Calu3 (cell line): Measurements from ENCODE around the gene ATP1B3. TPM values are rescaled to one million over a fixed set of nuclear protein-coding genes. Genes with fewer than 3 reads are reported as not detected.
"Not testable (repeated sequence)": the region's sequence is repeated elsewhere in the genome, so short reads cannot be mapped to it uniquely, and the experiment has no call there.

Experiments
- BruUV-seq: library from RNA; stranded (reverse); fragments of 400-500 nt; replicated peaks from 2 replicates; lab custom pipeline; 2021; lab: Mats Ljungman, UMichigan
- CTCF ChIA-PET: fragments of 300-600 bp; sonication (Branson Sonifier 250); formaldehyde crosslinking; loops from one replicate; lab custom pipeline; 2022; ENCODE audit warnings: antibody characterized with exemption; lab: Charles Lee
- DNase-seq: peaks from one replicate; pipeline ENCODE4 v3.0.0; 2022
- H3K27ac Mint-ChIP-seq: one replicate; pipeline ENCODE4 v1.8.0; 2022; ENCODE audit warnings: mixed read lengths; ENCODE audit not compliant: unreplicated experiment
- H3K27me3 Mint-ChIP-seq: one replicate; pipeline ENCODE4 v1.8.0; 2022; ENCODE audit warnings: mixed read lengths; ENCODE audit not compliant: unreplicated experiment
- H3K36me3 Mint-ChIP-seq: one replicate; pipeline ENCODE4 v1.8.0; 2022; ENCODE audit warnings: mild to moderate bottlenecking, moderate library complexity, mixed read lengths; ENCODE audit not compliant: insufficient read depth, unreplicated experiment
- H3K4me1 Mint-ChIP-seq: one replicate; pipeline ENCODE4 v1.8.0; 2022; ENCODE audit warnings: mild to moderate bottlenecking, low read depth, mixed read lengths; ENCODE audit not compliant: unreplicated experiment
- H3K4me3 Mint-ChIP-seq: one replicate; pipeline ENCODE4 v1.8.0; 2022; ENCODE audit warnings: mild to moderate bottlenecking, low read depth, moderate library complexity, mixed read lengths; ENCODE audit not compliant: unreplicated experiment
- H3K9me3 Mint-ChIP-seq: one replicate; pipeline ENCODE4 v1.8.0; 2022; ENCODE audit warnings: low read depth, mixed read lengths; ENCODE audit not compliant: unreplicated experiment
- intact Hi-C: fragments of 100-400 bp; cut with micrococcal nuclease; formaldehyde crosslinking; loops from one replicate; pipeline ENCODE4 v1.10.0; 2022; ENCODE audit not compliant: unreplicated experiment
- total RNA-seq: library from RNA; stranded (reverse); gene quantifications from 2 replicates; pipeline ENCODE4 v1.2.3, GENCODE V29; 2022
- TF ChIP-seq, protein P1 (sequence below): fragments of 200-600 bp; IDR thresholded peaks from one replicate; pipeline ENCODE4 v1.8.0; 2022; ENCODE audit warnings: antibody characterized with exemption; ENCODE audit not compliant: unreplicated experiment

Gene ATP1B3
- total RNA-seq, 1 experiment from 2014 or later = 157 TPM

DNA sequence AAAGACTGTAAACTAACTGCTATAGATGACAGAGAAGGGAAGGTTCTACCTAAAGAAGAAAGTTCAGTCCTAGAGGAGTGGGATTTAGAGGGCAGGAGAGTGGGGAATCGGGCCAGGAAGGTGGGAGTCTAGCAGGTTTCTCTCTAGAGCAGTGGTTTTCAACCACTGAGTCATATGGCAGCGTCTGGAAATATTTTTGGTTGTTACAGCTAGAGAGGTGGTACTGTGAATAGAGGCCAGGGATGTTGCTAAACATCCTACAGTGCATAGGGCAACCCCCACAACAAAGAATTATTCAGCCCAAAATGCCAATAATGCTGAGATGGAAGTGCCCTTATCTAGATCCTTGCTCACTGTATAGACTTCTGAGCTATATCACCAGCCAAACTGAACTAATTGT, 28.7 kb downstream of the ATP1B3 start:
- BruUV-seq = no TSS peak
- no peak for DNase-seq
- intact Hi-C loops = no loop called here
- Mint-ChIP-seq H3K27ac (no peak overlapping the region), H3K9me3 (no peaks in the 10 kb centered on the region), H3K36me3 (peaks cover 6% of the 10 kb centered on the region), H3K4me3 (no peak overlapping the region), H3K27me3 (no peaks in the 10 kb centered on the region), H3K4me1 (no peaks in the 10 kb centered on the region)
- CTCF ChIA-PET = interaction anchor here (0.5 to 0.7 kb wide), 3 partner anchors 8 to 1096 kb away, joined by 3 to 5 read pairs (median 4); partner anchors contain the start of gene U2SURP
- TF ChIP-seq, protein P1, sequence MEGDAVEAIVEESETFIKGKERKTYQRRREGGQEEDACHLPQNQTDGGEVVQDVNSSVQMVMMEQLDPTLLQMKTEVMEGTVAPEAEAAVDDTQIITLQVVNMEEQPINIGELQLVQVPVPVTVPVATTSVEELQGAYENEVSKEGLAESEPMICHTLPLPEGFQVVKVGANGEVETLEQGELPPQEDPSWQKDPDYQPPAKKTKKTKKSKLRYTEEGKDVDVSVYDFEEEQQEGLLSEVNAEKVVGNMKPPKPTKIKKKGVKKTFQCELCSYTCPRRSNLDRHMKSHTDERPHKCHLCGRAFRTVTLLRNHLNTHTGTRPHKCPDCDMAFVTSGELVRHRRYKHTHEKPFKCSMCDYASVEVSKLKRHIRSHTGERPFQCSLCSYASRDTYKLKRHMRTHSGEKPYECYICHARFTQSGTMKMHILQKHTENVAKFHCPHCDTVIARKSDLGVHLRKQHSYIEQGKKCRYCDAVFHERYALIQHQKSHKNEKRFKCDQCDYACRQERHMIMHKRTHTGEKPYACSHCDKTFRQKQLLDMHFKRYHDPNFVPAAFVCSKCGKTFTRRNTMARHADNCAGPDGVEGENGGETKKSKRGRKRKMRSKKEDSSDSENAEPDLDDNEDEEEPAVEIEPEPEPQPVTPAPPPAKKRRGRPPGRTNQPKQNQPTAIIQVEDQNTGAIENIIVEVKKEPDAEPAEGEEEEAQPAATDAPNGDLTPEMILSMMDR = no peak

DNA sequence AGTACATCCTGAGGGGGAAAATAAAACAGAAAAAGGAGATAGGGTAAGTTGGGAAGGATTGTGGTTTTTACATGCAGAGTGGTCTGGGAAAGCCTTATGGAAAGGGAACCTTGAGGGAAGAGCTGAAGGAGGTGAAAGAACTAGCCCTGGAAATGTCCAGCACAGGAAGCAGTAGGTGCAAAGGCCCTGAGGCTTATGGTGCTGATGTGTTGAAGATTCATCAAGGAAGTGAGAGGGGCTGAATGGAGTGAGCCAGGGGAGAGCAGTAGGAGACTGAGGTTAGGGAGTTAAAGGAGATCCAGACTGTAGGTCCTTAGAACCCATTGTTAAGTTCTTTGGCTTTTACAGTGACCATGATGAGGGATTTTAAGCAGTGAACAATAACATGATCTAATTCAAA, 33.0 kb downstream of the ATP1B3 start:
- BruUV-seq = no TSS peak
- CTCF ChIA-PET = interaction anchor here (1.7 kb wide), 1 partner anchor 16 kb away, joined by 6 read pairs; no protein-coding TSS in a partner anchor
- H3K27me3 Mint-ChIP-seq = no peaks in the 10 kb centered on the region
- TF ChIP-seq, protein P1 = no peak
- intact Hi-C loops = no loop called here
- no peak overlapping the region for H3K4me3 Mint-ChIP-seq
- peaks cover 3% of the 10 kb centered on the region for H3K9me3 Mint-ChIP-seq
- no peak overlapping the region for H3K27ac Mint-ChIP-seq
- no peaks in the 10 kb centered on the region for H3K4me1 Mint-ChIP-seq
- no peak for DNase-seq
- H3K36me3 Mint-ChIP-seq = peaks cover 7% of the 10 kb centered on the region

DNA sequence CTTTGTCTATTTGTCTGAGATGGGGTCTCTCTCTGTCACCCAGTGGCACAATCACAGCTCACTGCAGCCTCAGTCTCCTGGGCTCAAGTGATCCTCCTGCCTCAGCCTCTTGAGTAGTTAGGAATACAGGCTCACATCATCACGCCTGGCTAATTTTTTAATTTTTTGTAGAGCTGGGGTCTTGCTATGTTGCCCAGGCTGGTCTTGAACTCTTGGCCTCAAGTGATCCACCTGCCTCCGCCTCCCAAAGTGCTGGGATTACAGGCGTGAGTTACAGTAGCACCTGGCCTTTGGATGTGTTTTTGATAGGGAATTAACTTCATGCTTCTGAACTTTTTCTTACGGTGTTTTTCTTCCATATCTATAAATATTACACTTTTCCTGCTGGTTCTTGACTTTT, 33.5 kb downstream of the ATP1B3 start:
- BruUV-seq, CTCF ChIA-PET, H3K9me3 Mint-ChIP-seq, H3K36me3 Mint-ChIP-seq, H3K27me3 Mint-ChIP-seq, DNase-seq, H3K4me1 Mint-ChIP-seq, H3K4me3 Mint-ChIP-seq, H3K27ac Mint-ChIP-seq: not testable (repeated sequence)
- intact Hi-C loops = loop anchor here (5.0 kb wide), 1 partner anchor 298 kb away; no protein-coding TSS in a partner anchor

DNA sequence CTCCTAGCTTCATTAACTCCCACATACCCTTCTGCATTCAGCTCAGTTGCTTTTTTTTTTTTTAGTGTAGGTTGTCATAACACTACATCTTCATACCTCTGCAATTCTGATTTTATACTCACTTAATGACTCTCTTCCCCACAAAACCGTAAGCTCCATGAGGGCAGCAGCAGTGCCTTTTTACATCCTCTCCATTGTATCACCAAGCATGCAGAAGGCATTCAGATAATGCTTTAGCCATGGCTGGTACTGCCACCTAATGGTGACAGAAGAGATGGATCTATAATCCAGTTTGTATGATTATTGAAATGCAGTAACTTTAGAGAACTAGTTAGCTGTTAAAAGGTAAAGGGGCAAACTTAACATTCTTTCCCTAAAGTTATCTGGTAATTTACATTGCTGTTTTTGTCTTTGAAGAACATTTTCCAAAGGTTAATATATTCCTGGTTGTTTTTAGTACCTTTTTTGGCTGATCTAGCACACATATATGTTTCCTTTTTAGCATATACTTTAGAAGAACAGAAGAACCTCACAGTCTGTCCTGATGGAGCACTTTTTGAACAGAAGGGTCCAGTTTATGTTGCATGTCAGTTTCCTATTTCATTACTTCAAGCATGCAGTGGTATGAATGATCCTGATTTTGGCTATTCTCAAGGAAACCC, 36.8 kb downstream of the ATP1B3 start:
- H3K36me3 Mint-ChIP-seq = peaks cover 14% of the 10 kb centered on the region

More for the DNA sequence above, 36.8 kb downstream of the ATP1B3 start:
- H3K4me3 Mint-ChIP-seq = no peak overlapping the region
- H3K27ac Mint-ChIP-seq = no peak overlapping the region
- no peaks in the 10 kb centered on the region for H3K27me3 Mint-ChIP-seq
- intact Hi-C loops = loop anchor here (1.0 to 5.0 kb wide), 4 partner anchors 175 to 453 kb away; partner anchors contain the start of gene RNF7
- peak; percentile 68 for DNase-seq
- H3K9me3 Mint-ChIP-seq = peaks cover 3% of the 10 kb centered on the region
- CTCF ChIA-PET = interaction anchor here (0.6 to 1.8 kb wide), 11 partner anchors 8 to 931 kb away, joined by 3 to 8 read pairs (median 3); partner anchors contain the start of gene RNF7
- no TSS peak for BruUV-seq
- TF ChIP-seq, protein P1 = peak; percentile 47
- H3K4me1 Mint-ChIP-seq = no peaks in the 10 kb centered on the region
